CD8-positive, alpha-beta memory T cell (primary cell): ENCODE data around the gene A2M. TPM values are rescaled to one million over a fixed set of nuclear protein-coding genes. Genes with fewer than 3 reads are reported as not detected.

Experiments
- CTCF ChIA-PET: fragments of 350-600 bp; sonication (Branson Sonifier 250); formaldehyde crosslinking; loops from one replicate; lab custom pipeline; 2021; ENCODE audit warnings: antibody characterized with exemption; lab: Charles Lee
- POLR2A ChIA-PET: fragments of 350-600 bp; sonication (Branson Sonifier 250); formaldehyde crosslinking; loops from one replicate; lab custom pipeline; 2021; ENCODE audit warnings: antibody characterized with exemption; lab: Charles Lee
- DNase-seq, 5 donors: peaks; one replicate each; pipeline versions ENCODE4 v3.0.0 to v3.0.0-alpha.2; 2020 to 2022; ENCODE audit warnings: mixed read lengths in 1 of 5
- H3K27ac ChIP-seq: one replicate; pipeline ENCODE4 v1.7.0; 2013; ENCODE audit warnings: low read depth, mild to moderate bottlenecking, low read length, moderate library complexity
- H3K27me3 ChIP-seq: 2 replicates; pipeline ENCODE4 v1.7.0; 2013; ENCODE audit warnings: low read length, mild to moderate bottlenecking; ENCODE audit not compliant: insufficient read depth, poor library complexity, severe bottlenecking
- H3K36me3 ChIP-seq: 2 replicates; pipeline ENCODE4 v1.7.0; 2013; ENCODE audit warnings: mild to moderate bottlenecking, low read length, moderate library complexity; ENCODE audit not compliant: insufficient read depth
- H3K4me1 ChIP-seq: 2 replicates; pipeline ENCODE4 v1.7.0; 2013; ENCODE audit warnings: mild to moderate bottlenecking, low read length, moderate library complexity; ENCODE audit not compliant: insufficient read depth
- H3K4me3 ChIP-seq: 2 replicates; pipeline ENCODE4 v1.7.0; 2013; ENCODE audit warnings: mild to moderate bottlenecking, low read length
- H3K9me3 ChIP-seq: 2 replicates; pipeline ENCODE4 v1.7.0; 2013; ENCODE audit warnings: mild to moderate bottlenecking, low read length
- H3K27ac Mint-ChIP-seq, 8 donors: one replicate each; pipeline ENCODE4 v1.8.0; 2020 to 2021; ENCODE audit warnings: mixed read lengths in 8 of 8, mild to moderate bottlenecking in 6 of 8, inconsistent platforms in 3 of 8, moderate library complexity in 3 of 8
- H3K27me3 Mint-ChIP-seq, 2 donors: one replicate each; pipeline ENCODE4 v1.8.0; 2020 to 2021; ENCODE audit warnings: mixed read lengths in 2 of 2, mild to moderate bottlenecking in 1 of 2, moderate library complexity in 1 of 2
- H3K36me3 Mint-ChIP-seq, 3 donors: one replicate each; pipeline ENCODE4 v1.8.0; 2020 to 2021; ENCODE audit warnings: mixed read lengths in 3 of 3, inconsistent platforms in 1 of 3, mild to moderate bottlenecking in 1 of 3
- H3K4me1 Mint-ChIP-seq, 3 donors: one replicate each; pipeline ENCODE4 v1.8.0; 2020 to 2021; ENCODE audit warnings: mixed read lengths in 3 of 3, inconsistent platforms in 1 of 3, mild to moderate bottlenecking in 1 of 3
- H3K4me3 Mint-ChIP-seq, 7 donors: one replicate each; pipeline ENCODE4 v1.8.0; 2020 to 2021; ENCODE audit warnings: mixed read lengths in 7 of 7, mild to moderate bottlenecking in 6 of 7, moderate library complexity in 4 of 7, inconsistent platforms in 2 of 7
- H3K9me3 Mint-ChIP-seq, 5 donors: one replicate each; pipeline ENCODE4 v1.8.0; 2020 to 2022; ENCODE audit warnings: mixed read lengths in 5 of 5, mild to moderate bottlenecking in 3 of 5, moderate library complexity in 2 of 5, inconsistent platforms in 1 of 5
- polyA plus RNA-seq: library from polyadenylated mRNA; unstranded; fragments of 300-500 nt; fragmentation: Illumina TruSeq; gene quantifications from one replicate; pipeline ENCODE4 v1.2.3, GENCODE V29; 2021
- total RNA-seq, 2 experiments: library from RNA; stranded (reverse); gene quantifications; one replicate each; pipeline ENCODE4 v1.2.3, GENCODE V29; 2021

The A2M gene
- total and polyA plus RNA-seq, 3 experiments from 2014 or later: 1.4 to 2.2 (median 1.6) TPM

GRCh38 chr12:9081667-9082427, 33.9 kb downstream of the A2M start:
- Histone ChIP-seq H3K9me3 (no peaks in the 10 kb centered on the region), H3K27me3 (no peaks in the 10 kb centered on the region), H3K27ac (no peak overlapping the region), H3K36me3 (no peaks in the 10 kb centered on the region), H3K4me3 (no peak overlapping the region), H3K4me1 (no peaks in the 10 kb centered on the region)
- DNase-seq: no peak
- Mint-ChIP-seq H3K27me3 (peaks cover 0 to 4% of the 10 kb centered on the region in 2 donors), H3K27ac (peak overlapping the region in 6 of 8 donors; percentile 11 to 75 (median 45)), H3K36me3 (peaks cover 29 to 50% (median 30%) of the 10 kb centered on the region in 3 donors), H3K4me3 (no peak overlapping the region), H3K9me3 (peaks cover 0 to 23% (median 16%) of the 10 kb centered on the region in 5 donors), H3K4me1 (peaks cover 29 to 42% (median 40%) of the 10 kb centered on the region in 3 donors)
- POLR2A ChIA-PET: no interaction called here
- CTCF ChIA-PET: no interaction called here

- Mint-ChIP-seq H3K27me3 (peaks cover 0 to 4% of the 10 kb centered on the region in 2 donors), H3K9me3 (peaks cover 0 to 19% (median 16%) of the 10 kb centered on the region in 5 donors), H3K27ac (peak overlapping the region in 1 of 8 donors; percentile 14), H3K4me1 (peaks cover 30 to 37% (median 36%) of the 10 kb centered on the region in 3 donors), H3K4me3 (no peak overlapping the region), H3K36me3 (peaks cover 30 to 44% (median 32%) of the 10 kb centered on the region in 3 donors)
- POLR2A ChIA-PET: no interaction called here
- no peaks in the 10 kb centered on the region for H3K4me1 ChIP-seq
- no peaks in the 10 kb centered on the region for H3K27me3 ChIP-seq
- CTCF ChIA-PET: no interaction called here
- H3K9me3 ChIP-seq: no peaks in the 10 kb centered on the region
- H3K4me3 ChIP-seq: no peak overlapping the region
- no peaks in the 10 kb centered on the region for H3K36me3 ChIP-seq
- no peak overlapping the region for H3K27ac ChIP-seq
- DNase-seq: no peak
Measured at GRCh38 chr12:9079883-9080675, 35.6 kb downstream of the A2M start.

DNA sequence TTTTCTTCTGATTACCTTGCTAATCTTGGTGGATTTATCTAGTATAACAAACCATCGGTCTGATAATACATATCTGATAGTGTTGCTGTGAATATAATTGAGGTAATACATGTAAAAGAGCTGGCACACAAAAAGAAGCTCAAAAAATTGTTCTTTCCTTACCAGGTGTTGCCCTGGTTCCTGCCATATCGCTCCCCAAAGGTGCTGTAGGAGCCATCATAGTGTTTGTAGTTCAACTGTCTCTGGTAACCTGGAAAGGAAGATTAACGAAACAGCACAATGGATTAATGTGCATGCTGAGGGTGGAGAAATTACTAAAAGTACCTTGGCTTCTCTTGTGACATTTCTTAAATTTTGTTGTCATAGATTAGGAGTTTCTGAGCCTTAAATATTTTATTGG, 36.6 kb downstream of the A2M start:
- Mint-ChIP-seq H3K36me3 (peaks cover 30 to 41% (median 31%) of the 10 kb centered on the region in 3 donors), H3K4me1 (peaks cover 26 to 35% (median 28%) of the 10 kb centered on the region in 3 donors), H3K9me3 (peaks cover 0 to 19% (median 11%) of the 10 kb centered on the region in 5 donors), H3K4me3 (no peak overlapping the region), H3K27me3 (peaks cover 0 to 3% of the 10 kb centered on the region in 2 donors), H3K27ac (peak overlapping the region in 2 of 8 donors; percentile 11 to 14)
- DNase-seq: no peak
- Histone ChIP-seq H3K36me3 (no peaks in the 10 kb centered on the region), H3K4me3 (no peak overlapping the region), H3K27ac (no peak overlapping the region), H3K9me3 (no peaks in the 10 kb centered on the region), H3K4me1 (no peaks in the 10 kb centered on the region), H3K27me3 (no peaks in the 10 kb centered on the region)
- ChIA-PET CTCF (no interaction called here), POLR2A (no interaction called here)

DNA sequence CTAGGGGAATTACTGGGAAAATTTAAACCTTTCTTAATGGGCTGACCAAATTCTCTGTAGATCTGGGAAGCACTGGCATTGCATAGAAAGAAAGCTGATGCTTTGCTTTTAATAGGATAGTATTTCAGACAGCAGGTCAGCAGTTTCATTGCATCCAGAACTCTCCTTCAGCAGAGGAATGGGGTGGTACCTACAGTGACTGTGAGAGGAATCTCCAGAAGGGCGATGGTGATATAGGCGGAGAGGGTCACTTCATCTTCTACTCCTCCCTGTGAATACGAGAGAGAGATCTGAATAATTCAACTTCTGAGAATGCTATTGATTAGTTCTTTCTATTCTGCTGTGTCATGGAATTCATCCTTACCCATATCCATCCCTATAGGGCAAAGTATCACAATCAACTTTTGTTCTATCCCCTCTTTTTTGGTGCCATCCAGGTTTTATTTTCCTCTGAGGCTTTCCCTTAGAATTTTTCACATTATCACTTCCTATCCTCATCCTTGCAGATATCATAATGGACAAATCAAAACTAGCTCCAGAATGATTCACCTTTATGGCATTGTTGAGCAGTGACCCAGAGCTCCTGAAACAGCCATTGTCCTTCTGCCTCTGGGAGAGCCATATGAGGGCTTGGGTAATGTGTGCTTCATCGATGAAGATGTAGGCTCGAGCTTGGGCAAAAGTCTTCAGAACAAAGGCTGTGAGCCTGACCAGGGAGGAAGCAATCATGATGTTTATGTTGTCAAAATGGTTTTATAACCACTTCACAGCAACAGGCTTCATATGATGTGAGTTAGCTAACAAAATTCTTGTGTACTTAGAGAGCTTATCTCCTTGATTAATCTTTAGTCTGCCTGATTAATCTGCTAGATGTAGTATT, 38.3 kb downstream of the A2M start:
- no peak overlapping the region for H3K4me3 Mint-ChIP-seq
- Histone ChIP-seq H3K4me1 (no peaks in the 10 kb centered on the region), H3K27me3 (no peaks in the 10 kb centered on the region), H3K4me3 (no peak overlapping the region), H3K9me3 (no peaks in the 10 kb centered on the region), H3K27ac (no peak overlapping the region), H3K36me3 (no peaks in the 10 kb centered on the region)
- peaks cover 0 to 9% (median 3%) of the 10 kb centered on the region in 5 donors for H3K9me3 Mint-ChIP-seq
- DNase-seq: no peak
- H3K36me3 Mint-ChIP-seq: peaks cover 26 to 31% (median 28%) of the 10 kb centered on the region in 3 donors
- H3K27ac Mint-ChIP-seq: peak overlapping the region in 2 of 8 donors; percentile 29 to 77
- ChIA-PET POLR2A (no interaction called here), CTCF (interaction anchor here (1.7 kb wide), 1 partner anchor 28 kb away, joined by 4 read pairs; no protein-coding TSS in a partner anchor)
- peaks cover 0 to 3% of the 10 kb centered on the region in 2 donors for H3K27me3 Mint-ChIP-seq
- peaks cover 18 to 26% (median 26%) of the 10 kb centered on the region in 3 donors for H3K4me1 Mint-ChIP-seq

- H3K27me3 ChIP-seq: no peaks in the 10 kb centered on the region
- H3K9me3 ChIP-seq: no peaks in the 10 kb centered on the region
- no peaks in the 10 kb centered on the region for H3K36me3 ChIP-seq
- H3K4me3 ChIP-seq: no peak overlapping the region
- H3K4me3 Mint-ChIP-seq: no peak overlapping the region
- H3K4me1 Mint-ChIP-seq: peaks cover 14 to 26% (median 25%) of the 10 kb centered on the region in 3 donors
- CTCF ChIA-PET: no interaction called here
- no peak for DNase-seq
- peak overlapping the region in 2 of 8 donors; percentile 75 to 77 for H3K27ac Mint-ChIP-seq
- H3K27me3 Mint-ChIP-seq: peaks cover 0 to 3% of the 10 kb centered on the region in 2 donors
- H3K9me3 Mint-ChIP-seq: peaks cover 0 to 4% (median 0%) of the 10 kb centered on the region in 5 donors
- H3K36me3 Mint-ChIP-seq: peaks cover 23 to 26% (median 26%) of the 10 kb centered on the region in 3 donors
- POLR2A ChIA-PET: no interaction called here
- no peak overlapping the region for H3K27ac ChIP-seq
- H3K4me1 ChIP-seq: no peaks in the 10 kb centered on the region
Measured at GRCh38 chr12:9076733-9077132, 39.0 kb downstream of the A2M start.

GRCh38 chr12:9075138-9075535, 40.6 kb downstream of the A2M start:
- peaks cover 0 to 3% of the 10 kb centered on the region in 2 donors for H3K27me3 Mint-ChIP-seq
- no peak overlapping the region for H3K4me3 Mint-ChIP-seq
- Histone ChIP-seq H3K27me3 (no peaks in the 10 kb centered on the region), H3K9me3 (no peaks in the 10 kb centered on the region), H3K27ac (no peak overlapping the region), H3K36me3 (no peaks in the 10 kb centered on the region), H3K4me1 (no peaks in the 10 kb centered on the region), H3K4me3 (no peak overlapping the region)
- H3K9me3 Mint-ChIP-seq: no peaks in the 10 kb centered on the region
- POLR2A ChIA-PET: no interaction called here
- CTCF ChIA-PET: interaction anchor here (1.1 to 1.2 kb wide), 2 partner anchors 11 to 19 kb away, joined by 3 to 4 read pairs; no protein-coding TSS in a partner anchor
- DNase-seq: no peak
- H3K27ac Mint-ChIP-seq: no peak overlapping the region
- peaks cover 21 to 30% (median 21%) of the 10 kb centered on the region in 3 donors for H3K36me3 Mint-ChIP-seq
- peaks cover 10 to 21% (median 19%) of the 10 kb centered on the region in 3 donors for H3K4me1 Mint-ChIP-seq

DNA sequence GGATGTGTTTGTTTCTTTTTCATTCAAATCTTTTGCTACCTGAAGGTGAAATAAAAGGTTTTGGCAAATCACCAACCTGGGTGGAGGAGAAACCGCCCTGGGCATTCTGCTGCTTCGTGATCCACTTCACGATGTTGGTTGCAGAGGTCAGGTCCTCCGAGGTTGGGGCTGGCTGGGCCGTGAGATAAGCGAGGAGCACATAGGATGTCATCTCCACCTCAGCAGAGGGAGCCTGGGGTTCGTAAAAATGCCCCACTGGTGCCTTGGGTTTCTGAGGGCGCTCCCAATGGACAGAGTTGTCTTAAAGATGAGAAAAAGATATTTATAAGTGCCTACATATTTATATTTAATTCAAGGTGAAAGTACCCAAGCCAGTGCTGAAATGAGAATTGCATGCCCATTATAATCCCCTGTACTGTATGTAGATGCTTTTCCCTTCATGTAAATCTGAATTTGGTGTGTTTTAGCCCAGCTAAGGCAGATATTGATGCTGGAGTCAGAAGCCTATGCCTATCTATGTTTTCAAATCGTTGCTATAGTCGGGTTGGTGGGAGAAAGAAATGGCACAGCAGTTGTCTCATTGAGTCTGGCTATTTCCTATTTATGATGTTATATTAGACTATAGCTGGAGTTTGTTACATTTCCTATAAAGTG, 41.1 kb downstream of the A2M start:
- CTCF ChIA-PET: interaction anchor here (1.2 kb wide), 1 partner anchor 10 kb away, joined by 4 read pairs; no protein-coding TSS in a partner anchor
- Mint-ChIP-seq H3K27ac (no peak overlapping the region), H3K9me3 (no peaks in the 10 kb centered on the region), H3K27me3 (peaks cover 0 to 3% of the 10 kb centered on the region in 2 donors), H3K4me1 (peaks cover 8 to 19% (median 19%) of the 10 kb centered on the region in 3 donors), H3K36me3 (peaks cover 19 to 28% (median 20%) of the 10 kb centered on the region in 3 donors), H3K4me3 (no peak overlapping the region)
- H3K4me3 ChIP-seq: no peak overlapping the region
- no peaks in the 10 kb centered on the region for H3K36me3 ChIP-seq
- H3K27ac ChIP-seq: no peak overlapping the region
- no peaks in the 10 kb centered on the region for H3K4me1 ChIP-seq
- no peaks in the 10 kb centered on the region for H3K27me3 ChIP-seq
- H3K9me3 ChIP-seq: no peaks in the 10 kb centered on the region
- no peak for DNase-seq
- POLR2A ChIA-PET: no interaction called here
